ENCODE measurements around the gene ADCY4. TPM values are rescaled to one million over a fixed set of nuclear protein-coding genes. Genes with fewer than 3 reads are reported as not detected.
A peak's percentile ranks its signal among the peaks of the same experiment; 100 is the strongest.

The ADCY4 gene
- total and polyA plus RNA-seq, 2 of the 13 experiments (the other 11 are each of a cell fraction or from before 2014, with no cell fraction given), result 0.03 TPM; not detected in 1

DNA sequence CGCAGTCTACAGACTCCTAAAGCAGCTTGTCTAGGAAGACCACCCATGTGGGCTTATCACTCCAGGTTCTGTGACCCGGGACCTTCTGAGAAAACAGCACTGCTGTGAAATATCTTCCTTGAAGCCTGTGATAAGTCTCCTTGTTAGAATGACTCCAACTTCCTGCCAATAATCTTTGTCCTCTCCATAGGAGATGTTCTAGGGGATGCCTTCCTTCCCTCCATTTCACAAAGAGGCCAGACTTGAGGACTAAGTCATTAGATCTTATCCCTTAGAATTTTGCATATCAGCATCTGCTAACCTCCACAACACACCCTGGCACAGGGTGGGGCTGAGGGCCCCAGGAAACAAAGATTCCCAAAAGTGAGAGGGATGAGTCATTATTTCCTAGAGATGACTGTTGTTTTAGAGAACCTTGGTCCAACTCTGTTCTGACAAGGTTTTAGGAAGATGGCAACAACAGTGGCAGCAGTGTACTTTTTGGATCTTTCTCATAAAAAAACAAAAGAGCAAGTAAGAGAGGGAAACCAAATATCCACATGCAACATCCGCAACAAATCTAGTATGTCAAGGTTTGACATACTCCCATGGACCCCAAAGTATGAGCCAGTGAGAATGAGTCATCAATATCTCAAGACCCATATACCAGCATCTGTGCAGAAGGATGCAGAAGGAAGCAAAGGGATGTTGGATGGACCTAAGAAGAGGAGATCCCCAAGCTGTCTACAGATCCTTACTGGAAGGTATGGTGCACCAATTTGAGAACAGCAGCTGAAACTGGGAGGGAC is 17.5 kb downstream of the ADCY4 start (continued):
- TF ChIP-seq, protein P1, sequence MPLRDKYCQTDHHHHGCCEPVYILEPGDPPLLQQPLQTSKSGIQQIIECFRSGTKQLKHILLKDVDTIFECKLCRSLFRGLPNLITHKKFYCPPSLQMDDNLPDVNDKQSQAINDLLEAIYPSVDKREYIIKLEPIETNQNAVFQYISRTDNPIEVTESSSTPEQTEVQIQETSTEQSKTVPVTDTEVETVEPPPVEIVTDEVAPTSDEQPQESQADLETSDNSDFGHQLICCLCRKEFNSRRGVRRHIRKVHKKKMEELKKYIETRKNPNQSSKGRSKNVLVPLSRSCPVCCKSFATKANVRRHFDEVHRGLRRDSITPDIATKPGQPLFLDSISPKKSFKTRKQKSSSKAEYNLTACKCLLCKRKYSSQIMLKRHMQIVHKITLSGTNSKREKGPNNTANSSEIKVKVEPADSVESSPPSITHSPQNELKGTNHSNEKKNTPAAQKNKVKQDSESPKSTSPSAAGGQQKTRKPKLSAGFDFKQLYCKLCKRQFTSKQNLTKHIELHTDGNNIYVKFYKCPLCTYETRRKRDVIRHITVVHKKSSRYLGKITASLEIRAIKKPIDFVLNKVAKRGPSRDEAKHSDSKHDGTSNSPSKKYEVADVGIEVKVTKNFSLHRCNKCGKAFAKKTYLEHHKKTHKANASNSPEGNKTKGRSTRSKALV (CRISPR knock-in tag; IDR thresholded peaks at IDR 0.05), result no peak
- TF ChIP-seq NFE2 (CRISPR knock-in tag; IDR thresholded peaks at IDR 0.05) (0 out of 2 replicates have a peak, but pooled peaks have one; percentile 2), ZNF776 (CRISPR knock-in tag; IDR thresholded peaks at IDR 0.05) (no peak), HMG20A (CRISPR knock-in tag; IDR thresholded peaks at IDR 0.05; ENCODE audit: borderline replicate concordance) (no peak), PITX1 (CRISPR knock-in tag; IDR thresholded peaks at IDR 0.05) (no peak), NFYC (CRISPR knock-in tag; IDR thresholded peaks at IDR 0.05) (0 out of 2 replicates have a peak, but pooled peaks have one; percentile 23), ZNF552 (CRISPR knock-in tag; IDR thresholded peaks at IDR 0.05; ENCODE audit: borderline replicate concordance) (no peak), YEATS2 (CRISPR knock-in tag; IDR thresholded peaks at IDR 0.05; ENCODE audit: borderline replicate concordance) (no peak), FOSL1 (CRISPR knock-in tag; IDR thresholded peaks at IDR 0.05; ENCODE audit: borderline replicate concordance) (0 out of 2 replicates have a peak, but pooled peaks have one; percentile 26), ZNF160 (CRISPR knock-in tag; IDR thresholded peaks at IDR 0.05) (no peak), KLF16 (CRISPR knock-in tag; IDR thresholded peaks at IDR 0.05) (no peak), MIER2 (CRISPR knock-in tag; IDR thresholded peaks at IDR 0.05) (0 out of 2 replicates have a peak, but pooled peaks have one; percentile 28), SOX5 (CRISPR knock-in tag; IDR thresholded peaks at IDR 0.05; ENCODE audit: borderline replicate concordance) (no peak), MAZ (IDR thresholded peaks at IDR 0.05; ENCODE audit: borderline replicate concordance, low read depth, low read length) (no peak), MAZ (CRISPR knock-in tag; IDR thresholded peaks at IDR 0.05; ENCODE audit: low read depth) (no peak), FOXP1 (IDR thresholded peaks at IDR 0.05) (no peak), FOXP1 (CRISPR knock-in tag; IDR thresholded peaks at IDR 0.05) (no peak), KDM4B (CRISPR knock-in tag; IDR thresholded peaks at IDR 0.05) (0 out of 2 replicates have a peak, but pooled peaks have one; percentile 3), RBM39 (IDR thresholded peaks at IDR 0.05; ENCODE audit: low read depth, low read length, poor library complexity, severe bottlenecking) (no peak), RXRA (CRISPR knock-in tag; IDR thresholded peaks at IDR 0.05) (no peak), ZSCAN30 (CRISPR knock-in tag; IDR thresholded peaks at IDR 0.05) (no peak), ZNF282 (IDR thresholded peaks at IDR 0.05; ENCODE audit: partially characterized antibody) (no peak)
- TF ChIP-seq, protein P2, sequence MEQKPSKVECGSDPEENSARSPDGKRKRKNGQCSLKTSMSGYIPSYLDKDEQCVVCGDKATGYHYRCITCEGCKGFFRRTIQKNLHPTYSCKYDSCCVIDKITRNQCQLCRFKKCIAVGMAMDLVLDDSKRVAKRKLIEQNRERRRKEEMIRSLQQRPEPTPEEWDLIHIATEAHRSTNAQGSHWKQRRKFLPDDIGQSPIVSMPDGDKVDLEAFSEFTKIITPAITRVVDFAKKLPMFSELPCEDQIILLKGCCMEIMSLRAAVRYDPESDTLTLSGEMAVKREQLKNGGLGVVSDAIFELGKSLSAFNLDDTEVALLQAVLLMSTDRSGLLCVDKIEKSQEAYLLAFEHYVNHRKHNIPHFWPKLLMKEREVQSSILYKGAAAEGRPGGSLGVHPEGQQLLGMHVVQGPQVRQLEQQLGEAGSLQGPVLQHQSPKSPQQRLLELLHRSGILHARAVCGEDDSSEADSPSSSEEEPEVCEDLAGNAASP (CRISPR knock-in tag; IDR thresholded peaks at IDR 0.05; ENCODE audit: borderline replicate concordance), result no peak
- TF ChIP-seq, protein P3, sequence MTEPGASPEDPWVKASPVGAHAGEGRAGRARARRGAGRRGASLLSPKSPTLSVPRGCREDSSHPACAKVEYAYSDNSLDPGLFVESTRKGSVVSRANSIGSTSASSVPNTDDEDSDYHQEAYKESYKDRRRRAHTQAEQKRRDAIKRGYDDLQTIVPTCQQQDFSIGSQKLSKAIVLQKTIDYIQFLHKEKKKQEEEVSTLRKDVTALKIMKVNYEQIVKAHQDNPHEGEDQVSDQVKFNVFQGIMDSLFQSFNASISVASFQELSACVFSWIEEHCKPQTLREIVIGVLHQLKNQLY (CRISPR knock-in tag; IDR thresholded peaks at IDR 0.05), result 0 out of 2 replicates have a peak, but pooled peaks have one; percentile 11
- TF ChIP-seq, protein P4, sequence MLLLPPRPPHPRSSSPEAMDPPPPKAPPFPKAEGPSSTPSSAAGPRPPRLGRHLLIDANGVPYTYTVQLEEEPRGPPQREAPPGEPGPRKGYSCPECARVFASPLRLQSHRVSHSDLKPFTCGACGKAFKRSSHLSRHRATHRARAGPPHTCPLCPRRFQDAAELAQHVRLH (CRISPR knock-in tag; IDR thresholded peaks at IDR 0.05; ENCODE audit: borderline replicate concordance, low read depth), result 0 out of 2 replicates have a peak, but pooled peaks have one; percentile 28

All from HepG2 (cell line).